K562 treated with DMSO at 1 percent for 12 hours (cell line): Measurements from ENCODE around the gene INTS12. TPM values are rescaled to one million over a fixed set of nuclear protein-coding genes. Genes with fewer than 3 reads are reported as not detected.

Experiments
- total RNA-seq: library from RNA; unstranded; fragments of 300-600 nt; gene quantifications from 2 replicates; pipeline ENCODE4 v1.2.3, GENCODE V29; 2022; ENCODE audit not compliant: insufficient read depth

Gene INTS12
- 18.8 and 22.6 TPM in 2 replicates for total RNA-seq

GRCh38 chr4:105708181-105709080 is at the start of gene INTS12, which contains the start of gene GSTCD:
Gene INTS12 (minus strand): TSS chr4:105708689. CDS start chr4:105700005, 8,684 bp downstream.
Gene GSTCD (plus strand): TSS chr4:105708784. CDS start chr4:105717614, 8,830 bp downstream.

Other genes starting within 250 kb of the INTS12 start
- gene PPA2, start 234.6 kb downstream of the INTS12 start, total RNA-seq: 44.0 and 44.5 TPM in 2 replicates
- gene ARHGEF38, start 156.1 kb downstream of the INTS12 start, total RNA-seq: not detected in 2 replicates
- gene GSTCD, start 95 bp upstream of the INTS12 start, total RNA-seq: 3.3 and 6.3 TPM in 2 replicates
- gene NPNT, start 186.8 kb upstream of the INTS12 start, total RNA-seq: not detected in 2 replicates